Activated CD4-positive, alpha-beta T cell treated with anti-CD3 and anti-CD28 coated beads, Interleukin-2, Interleukin-4, amounts not matched to agents 100 ng/mL and 50 ng/mL, durations not matched to agents 16 hours and 8 hours (primary cell): ENCODE results near the gene RPS15A.
"Not testable (repeated sequence)": the region's sequence is repeated elsewhere in the genome, so short reads cannot be mapped to it uniquely, and the experiment has no call there.

Experiments used
- DNase-seq: peaks from one replicate; pipeline ENCODE4 v3.0.0-alpha.2; 2020; ENCODE audit warnings: low spot score

Gene RPS15A

DNA sequence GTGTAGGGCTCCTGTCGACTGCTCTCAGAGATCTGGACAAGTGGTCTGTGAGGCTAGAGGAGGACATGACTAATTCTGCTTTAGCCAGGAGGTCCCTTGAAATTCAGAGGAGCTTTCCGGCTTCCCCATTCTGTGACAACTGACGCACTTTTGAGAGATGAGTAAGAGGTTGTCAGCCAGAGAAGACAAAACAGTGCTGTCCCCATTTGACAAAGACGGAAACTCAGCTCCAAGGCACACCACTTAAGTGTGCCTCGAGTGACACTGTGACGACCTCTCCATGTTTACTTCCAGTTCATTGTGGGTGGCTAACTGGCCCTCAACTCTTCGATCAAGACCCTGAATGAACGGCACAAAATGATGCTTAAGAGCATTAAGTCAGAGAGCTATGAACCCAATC, 47.3 kb downstream of the RPS15A start:
- DNase-seq, result not testable (repeated sequence)

DNA sequence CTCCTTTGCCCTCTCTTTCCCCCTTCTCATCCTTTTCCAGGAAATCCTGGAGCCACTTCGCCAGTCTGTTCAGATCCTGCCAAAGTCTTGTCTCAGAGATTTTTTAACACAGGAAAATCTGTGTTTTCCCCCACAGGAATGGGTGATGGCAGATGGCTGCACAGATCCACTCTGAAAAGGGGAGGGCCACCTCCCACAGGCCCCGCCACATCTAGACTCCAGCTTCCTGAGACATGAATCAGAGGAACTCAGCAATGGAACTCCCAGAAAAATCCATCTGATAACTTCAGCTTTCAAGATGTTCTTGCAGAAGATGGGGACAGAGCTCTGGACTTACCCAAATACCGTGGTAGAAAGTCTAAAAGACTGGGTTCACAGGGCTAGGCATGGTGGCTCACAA, 50.1 kb downstream of the RPS15A start:
- DNase-seq, result not testable (repeated sequence)

DNA sequence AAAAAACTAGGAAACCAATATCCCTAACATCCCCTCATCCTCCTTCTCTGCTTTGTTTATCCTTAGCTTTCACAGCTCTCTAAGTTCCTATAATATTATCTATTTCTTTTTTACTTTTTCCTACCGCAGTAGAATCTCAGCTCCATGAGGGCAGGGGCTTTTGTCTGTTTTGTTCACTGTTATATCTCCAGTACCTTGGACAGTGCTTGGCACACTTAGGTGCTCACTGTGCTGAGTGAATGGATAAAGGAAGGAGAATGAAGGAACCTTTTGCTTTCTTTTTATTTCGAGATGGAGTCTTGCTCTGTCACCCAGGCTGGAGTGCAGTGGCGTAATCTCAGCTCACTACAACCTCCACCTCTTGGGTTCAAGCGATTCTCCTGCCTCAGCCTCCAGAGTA, 51.4 kb downstream of the RPS15A start:
- not testable (repeated sequence) for DNase-seq

DNA sequence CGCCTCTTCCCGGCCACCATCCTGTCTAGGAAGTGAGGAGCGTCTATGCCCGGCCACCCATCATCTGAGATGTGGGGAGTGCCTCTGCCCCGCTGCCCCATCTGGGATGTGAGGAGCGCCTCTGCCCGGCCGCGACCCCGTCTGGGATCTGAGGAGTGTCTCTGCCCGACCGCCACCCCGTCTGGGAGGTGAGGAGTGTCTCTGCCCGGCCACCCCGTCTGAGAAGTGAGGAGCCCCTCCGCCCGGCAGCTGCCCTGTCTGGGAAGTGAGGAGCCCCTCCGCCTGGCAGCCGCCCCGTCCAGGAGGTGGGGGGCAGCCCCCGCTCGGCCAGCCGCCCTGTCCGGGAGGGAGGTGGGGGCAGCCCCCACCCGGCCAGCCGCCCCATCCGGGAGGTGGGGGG, 55.9 kb downstream of the RPS15A start:
- DNase-seq, result not testable (repeated sequence)
